SH-SY5Y (cell line): Measurements from ENCODE around the gene MAGEA4.

Experiments
- GATA2 ChIP-seq: IDR thresholded peaks from 2 replicates; pipeline ENCODE4 v1.6.1; 2011; ENCODE audit warnings: mild to moderate bottlenecking, low read depth, low read length
- GATA3 ChIP-seq: IDR thresholded peaks from 2 replicates; pipeline ENCODE4 v1.6.1; 2011; ENCODE audit warnings: low read depth, mild to moderate bottlenecking, low read length, moderate library complexity

The MAGEA4 gene

GRCh38 chrX:151970661-151971060 lies 58.0 kb downstream of the MAGEA4 start:
- TF ChIP-seq GATA2 (no peak), GATA3 (no peak)

DNA sequence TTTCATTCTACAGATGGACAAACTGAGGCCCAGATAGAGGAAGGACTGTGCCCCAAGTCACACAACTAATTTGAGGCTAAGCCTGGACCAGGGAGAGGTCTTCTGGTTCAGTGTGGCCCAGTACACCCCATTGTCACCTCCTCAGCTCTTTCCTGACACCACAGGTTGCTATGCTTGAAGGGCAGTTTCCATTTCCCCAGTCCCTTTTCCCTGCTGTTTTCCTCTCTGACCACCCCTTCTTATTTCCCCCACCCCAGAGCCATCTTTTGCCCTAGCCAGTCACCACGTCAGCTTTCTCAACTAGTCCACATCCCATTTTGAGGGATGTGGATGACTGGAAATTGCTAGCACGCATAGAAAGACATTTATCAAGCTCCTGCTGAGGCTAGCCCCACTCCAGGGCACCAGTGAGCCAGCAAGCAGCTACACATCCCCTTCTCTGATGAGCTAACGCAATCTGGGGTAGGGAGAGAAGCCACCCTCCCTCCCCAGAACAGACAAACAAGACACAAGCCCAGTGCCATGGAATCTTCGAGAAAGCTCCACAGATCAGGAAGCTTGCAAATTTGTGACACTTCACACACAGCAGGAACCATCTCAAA lies 60.5 kb downstream of the MAGEA4 start:
- TF ChIP-seq GATA2 (no peak), GATA3 (no peak)

- TF ChIP-seq GATA3, result no peak
- TF ChIP-seq GATA2, result no peak
Measured at GRCh38 chrX:151973851-151974335, 61.2 kb downstream of the MAGEA4 start.
